ENCODE measurements around the gene LRRC49. TPM values are rescaled to one million over a fixed set of nuclear protein-coding genes. Genes with fewer than 3 reads are reported as not detected.
A peak's percentile ranks its signal among the peaks of the same experiment; 100 is the strongest.

LRRC49 gene
- 35.3 TPM for total RNA-seq
- polyA plus RNA-seq, result 6.5 TPM

GRCh38 chr15:70892002-70892911 lies at the start of gene LRRC49, which contains the start of gene THAP10:
Gene LRRC49, plus strand, starts transcription at chr15:70892826. Its CDS starts 69 bp downstream, at chr15:70892895.
Gene THAP10, minus strand, starts transcription at chr15:70892433. Its CDS starts 161 bp downstream, at chr15:70892272.
- Histone ChIP-seq H3K4me1 (ENCODE audit: insufficient read depth) (peaks cover 2% of the 10 kb centered on the region), H3K36me3 (ENCODE audit: insufficient read depth) (no peaks in the 10 kb centered on the region), H3K4me3 (ENCODE audit: low read depth, low read length) (peak within 1 kb of the TSS; percentile 66), H3K27ac (ENCODE audit: low read depth) (peak within 1 kb of the TSS; percentile 60)
- peak; percentile 90 for DNase-seq (ENCODE audit: extremely low spot score)
- WGBS, result under 1% methylated on average over 61 of the region's 61 CpGs

GRCh38 chr15:70845602-70846360 lies 46.8 kb upstream of the LRRC49 start:
- Histone ChIP-seq H3K27ac (ENCODE audit: low read depth) (no peak overlapping the region), H3K4me1 (ENCODE audit: insufficient read depth) (no peaks in the 10 kb centered on the region), H3K36me3 (ENCODE audit: insufficient read depth) (peaks cover 3% of the 10 kb centered on the region), H3K4me3 (ENCODE audit: low read depth, low read length) (no peak overlapping the region)
- 95% methylated on average over 6 of the region's 6 CpGs for WGBS
- no peak for DNase-seq (ENCODE audit: extremely low spot score)

- H3K4me1 ChIP-seq (ENCODE audit: insufficient read depth), result no peaks in the 10 kb centered on the region
- no peak for DNase-seq (ENCODE audit: extremely low spot score)
- H3K36me3 ChIP-seq (ENCODE audit: insufficient read depth), result no peaks in the 10 kb centered on the region
- H3K4me3 ChIP-seq (ENCODE audit: low read depth, low read length), result no peak overlapping the region
- 94% methylated on average over 6 of the region's 6 CpGs for WGBS
- no peak overlapping the region for H3K27ac ChIP-seq (ENCODE audit: low read depth)
These were observed 40.7 kb upstream of the LRRC49 start for GRCh38 chr15:70851889-70852288.

GRCh38 chr15:70852501-70853317 lies 39.9 kb upstream of the LRRC49 start:
- Histone ChIP-seq H3K36me3 (ENCODE audit: insufficient read depth) (no peaks in the 10 kb centered on the region), H3K4me1 (ENCODE audit: insufficient read depth) (no peaks in the 10 kb centered on the region), H3K4me3 (ENCODE audit: low read depth, low read length) (peak overlapping the region; percentile 92), H3K27ac (ENCODE audit: low read depth) (no peak overlapping the region)
- 47% methylated on average over 11 of the region's 11 CpGs for WGBS
- DNase-seq (ENCODE audit: extremely low spot score), result no peak

- DNase-seq (ENCODE audit: extremely low spot score), result no peak
- Histone ChIP-seq H3K4me1 (ENCODE audit: insufficient read depth) (no peaks in the 10 kb centered on the region), H3K36me3 (ENCODE audit: insufficient read depth) (no peaks in the 10 kb centered on the region), H3K4me3 (ENCODE audit: low read depth, low read length) (peak overlapping the region; percentile 92), H3K27ac (ENCODE audit: low read depth) (peak overlapping the region; percentile 86)
- 3% methylated on average over 54 of the region's 54 CpGs for WGBS
These were observed 39.2 kb upstream of the LRRC49 start for GRCh38 chr15:70853318-70853972.

- WGBS, result under 1% methylated on average over 78 of the region's 78 CpGs
- Histone ChIP-seq H3K27ac (ENCODE audit: low read depth) (peak within 1 kb of the TSS; percentile 92), H3K4me3 (ENCODE audit: low read depth, low read length) (peak within 1 kb of the TSS; percentile 92), H3K4me1 (ENCODE audit: insufficient read depth) (no peaks in the 10 kb centered on the region), H3K36me3 (ENCODE audit: insufficient read depth) (no peaks in the 10 kb centered on the region)
- DNase-seq (ENCODE audit: extremely low spot score), result no peak
These were observed 38.5 kb upstream of the LRRC49 start, which contains the start of gene LARP6 for GRCh38 chr15:70853973-70854665. Gene LARP6, minus strand, starts transcription at chr15:70854157. Its CDS starts 69 bp downstream, at chr15:70854088.

GRCh38 chr15:70854666-70854976 lies 38.0 kb upstream of the LRRC49 start:
- no peak overlapping the region for H3K4me3 ChIP-seq (ENCODE audit: low read depth, low read length)
- H3K36me3 ChIP-seq (ENCODE audit: insufficient read depth), result no peaks in the 10 kb centered on the region
- DNase-seq (ENCODE audit: extremely low spot score), result no peak
- H3K4me1 ChIP-seq (ENCODE audit: insufficient read depth), result no peaks in the 10 kb centered on the region
- WGBS, result 43% methylated on average over 4 of the region's 4 CpGs
- H3K27ac ChIP-seq (ENCODE audit: low read depth), result peak overlapping the region; percentile 92

GRCh38 chr15:70855764-70856163 lies 36.9 kb upstream of the LRRC49 start:
- Histone ChIP-seq H3K36me3 (ENCODE audit: insufficient read depth) (no peaks in the 10 kb centered on the region), H3K4me3 (ENCODE audit: low read depth, low read length) (no peak overlapping the region), H3K4me1 (ENCODE audit: insufficient read depth) (no peaks in the 10 kb centered on the region), H3K27ac (ENCODE audit: low read depth) (no peak overlapping the region)
- DNase-seq (ENCODE audit: extremely low spot score), result no peak
- WGBS, result 86% methylated on average over 2 of the region's 2 CpGs

GRCh38 chr15:70856177-70856883 lies 36.3 kb upstream of the LRRC49 start:
- no peak for DNase-seq (ENCODE audit: extremely low spot score)
- whole genome bisulfite sequencing, result 56% methylated on average over 7 of the region's 7 CpGs
- Histone ChIP-seq H3K27ac (ENCODE audit: low read depth) (no peak overlapping the region), H3K36me3 (ENCODE audit: insufficient read depth) (no peaks in the 10 kb centered on the region), H3K4me3 (ENCODE audit: low read depth, low read length) (no peak overlapping the region), H3K4me1 (ENCODE audit: insufficient read depth) (no peaks in the 10 kb centered on the region)

- no peak overlapping the region for H3K4me3 ChIP-seq (ENCODE audit: low read depth, low read length)
- DNase-seq (ENCODE audit: extremely low spot score), result no peak
- H3K4me1 ChIP-seq (ENCODE audit: insufficient read depth), result no peaks in the 10 kb centered on the region
- peak overlapping the region; percentile 72 for H3K27ac ChIP-seq (ENCODE audit: low read depth)
- 57% methylated on average over 5 of the region's 5 CpGs for WGBS
- H3K36me3 ChIP-seq (ENCODE audit: insufficient read depth), result no peaks in the 10 kb centered on the region
These were observed 35.6 kb upstream of the LRRC49 start for GRCh38 chr15:70856884-70857561.

GRCh38 chr15:70857562-70858285 lies 34.9 kb upstream of the LRRC49 start:
- H3K36me3 ChIP-seq (ENCODE audit: insufficient read depth), result no peaks in the 10 kb centered on the region
- H3K27ac ChIP-seq (ENCODE audit: low read depth), result no peak overlapping the region
- no peak overlapping the region for H3K4me3 ChIP-seq (ENCODE audit: low read depth, low read length)
- 69% methylated on average over 3 of the region's 3 CpGs for WGBS
- H3K4me1 ChIP-seq (ENCODE audit: insufficient read depth), result no peaks in the 10 kb centered on the region
- DNase-seq (ENCODE audit: extremely low spot score), result no peak
